AML-193 (cell line): ENCODE measurements around the gene TMEM115.

ENCODE experiments used
- DNase-seq, 2 experiments: peaks; one replicate each; lab custom pipeline; 2025; lab: John Stamatoyannopoulos, UW

Gene TMEM115

DNA sequence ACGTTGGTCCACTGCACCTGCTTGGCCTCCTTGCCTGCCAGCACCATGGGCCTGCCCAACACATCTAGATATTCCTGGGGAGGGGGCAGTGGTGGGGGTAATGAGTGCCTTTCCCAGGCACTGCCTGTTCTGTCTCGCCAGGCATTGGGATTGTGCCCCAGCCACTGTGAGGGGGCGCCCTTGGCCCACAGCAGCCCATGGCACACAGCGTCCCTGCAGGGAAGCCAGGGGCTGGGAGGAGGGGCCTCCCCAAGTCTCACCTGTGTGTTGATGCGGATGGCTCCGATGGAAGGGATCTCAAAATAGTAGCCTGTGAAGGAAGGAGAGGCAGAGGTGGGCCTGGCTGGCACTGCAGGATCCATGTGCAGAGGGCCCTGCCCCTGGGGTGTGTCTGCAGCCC, 18.7 kb upstream of the TMEM115 start:
- DNase-seq, result no peak

DNA sequence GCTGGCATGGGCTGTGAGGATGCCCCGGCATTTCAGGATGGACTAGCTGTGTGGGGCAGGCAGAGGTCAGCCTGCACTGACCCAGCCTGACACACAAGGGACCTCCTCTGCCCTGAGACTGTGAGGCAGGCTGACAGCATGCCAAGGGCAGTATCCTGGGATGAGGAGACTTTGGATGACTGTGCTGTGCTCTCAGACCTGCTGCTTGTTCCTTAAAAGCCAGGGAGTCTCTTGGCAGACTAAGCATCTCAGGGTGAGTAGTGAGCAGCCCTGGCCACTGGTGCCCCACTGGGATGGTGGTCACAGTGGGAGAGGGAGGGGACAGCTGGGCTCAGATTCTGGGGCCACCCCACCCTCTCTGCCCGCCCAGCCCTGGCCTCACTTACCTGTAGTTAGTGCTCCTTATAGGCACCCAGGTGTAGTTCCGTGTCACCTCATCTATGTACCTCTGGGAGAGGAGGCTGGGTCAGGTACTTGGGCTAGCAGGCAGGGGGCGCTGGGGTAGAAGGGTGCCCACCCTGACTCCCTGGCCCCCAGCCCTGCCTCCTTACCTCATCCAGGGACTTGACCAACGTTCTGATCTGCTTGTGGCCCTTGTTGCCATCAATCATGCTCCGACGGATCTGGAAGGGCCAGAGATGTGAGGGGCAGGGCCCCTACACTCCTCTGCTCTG, 16.1 kb upstream of the TMEM115 start:
- DNase-seq, result no peak

DNA sequence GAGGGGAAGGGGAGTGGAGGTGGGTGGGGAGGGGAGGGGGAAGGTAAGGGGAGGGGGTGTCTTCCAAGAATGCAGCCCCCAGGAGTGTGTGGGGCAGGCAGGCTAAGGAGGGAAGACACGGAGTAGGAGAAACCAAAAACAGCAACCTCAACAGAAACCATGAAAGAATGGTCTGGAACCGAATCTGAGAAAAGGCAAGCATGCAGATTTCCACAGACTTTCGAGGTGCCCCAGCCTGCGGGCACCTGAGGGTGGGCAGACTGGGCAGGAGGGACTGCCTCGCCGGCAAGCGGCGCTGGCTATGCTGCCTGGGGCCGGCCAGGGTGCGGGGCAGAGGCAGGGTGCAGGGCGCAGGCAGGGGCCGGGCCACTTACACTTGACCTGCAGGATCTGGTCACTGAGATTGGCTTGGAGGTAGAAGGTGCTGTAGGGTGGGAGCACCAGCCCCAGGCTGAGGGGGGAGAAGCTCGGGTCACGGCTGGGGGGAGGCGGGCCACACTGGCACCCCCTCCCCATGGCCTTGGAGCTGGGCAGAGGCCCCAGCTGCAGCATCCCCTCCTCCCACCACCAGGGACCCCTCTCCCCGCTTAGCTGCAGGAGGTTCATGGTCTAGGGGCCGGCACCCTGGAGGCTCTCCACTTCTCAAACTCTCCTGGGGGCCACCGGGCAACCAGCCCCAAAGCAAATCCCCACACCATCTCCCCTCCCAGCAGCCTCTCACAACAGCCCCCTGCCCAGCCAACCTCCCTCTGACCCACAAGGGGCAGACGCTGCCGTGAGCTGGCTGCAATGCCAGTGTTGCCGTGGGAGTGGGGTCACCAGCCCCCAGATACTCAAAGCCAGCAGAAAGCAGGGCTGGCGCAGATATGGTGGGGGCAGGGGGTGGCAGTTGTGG, 15.3 kb upstream of the TMEM115 start:
- DNase-seq, result no peak

DNA sequence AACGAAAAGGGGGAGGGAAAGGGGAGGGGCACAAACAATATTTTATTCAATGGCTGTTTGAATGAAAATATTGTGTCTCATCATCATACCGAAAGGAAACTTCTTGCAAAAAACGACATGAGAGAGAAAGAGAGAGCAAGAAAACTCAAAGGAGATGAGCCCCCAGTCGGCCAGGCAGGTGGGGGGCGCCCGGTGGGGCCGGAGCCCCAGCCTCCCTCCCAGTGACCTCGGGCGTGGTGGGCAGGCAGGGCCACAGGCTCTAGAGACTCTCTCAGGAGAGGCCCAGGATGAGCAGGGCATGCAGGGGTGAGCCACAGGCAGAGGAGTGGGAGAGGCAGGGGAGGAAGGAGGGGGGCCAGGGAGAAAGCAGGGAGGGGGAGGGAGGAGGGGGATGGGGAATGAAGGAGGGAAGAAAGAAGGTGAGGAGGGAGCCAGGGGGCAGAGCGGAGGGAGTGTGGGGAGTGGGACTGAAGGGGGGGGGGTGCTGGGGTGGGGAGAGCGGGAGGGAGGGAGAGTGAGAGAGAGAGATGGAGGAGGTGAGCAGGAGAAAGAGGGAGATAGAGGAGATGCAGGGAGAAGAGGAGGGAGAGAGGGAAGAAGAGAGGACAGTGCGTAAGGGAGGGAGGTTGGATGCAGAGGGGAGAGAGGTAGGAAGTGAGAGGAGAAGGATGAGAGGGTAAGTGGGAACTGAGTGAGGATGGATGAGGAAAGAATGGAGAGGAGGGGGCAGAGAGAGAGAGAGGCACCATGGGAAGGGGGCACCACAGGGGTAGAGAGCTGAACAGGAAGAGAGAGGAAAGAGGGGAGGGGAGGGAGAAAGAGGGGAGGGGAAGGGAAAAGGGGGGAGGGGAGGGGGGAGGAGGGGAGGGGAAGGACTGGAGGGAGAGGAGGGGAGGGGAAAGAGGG, 14.1 kb upstream of the TMEM115 start:
- DNase-seq, result no peak

DNA sequence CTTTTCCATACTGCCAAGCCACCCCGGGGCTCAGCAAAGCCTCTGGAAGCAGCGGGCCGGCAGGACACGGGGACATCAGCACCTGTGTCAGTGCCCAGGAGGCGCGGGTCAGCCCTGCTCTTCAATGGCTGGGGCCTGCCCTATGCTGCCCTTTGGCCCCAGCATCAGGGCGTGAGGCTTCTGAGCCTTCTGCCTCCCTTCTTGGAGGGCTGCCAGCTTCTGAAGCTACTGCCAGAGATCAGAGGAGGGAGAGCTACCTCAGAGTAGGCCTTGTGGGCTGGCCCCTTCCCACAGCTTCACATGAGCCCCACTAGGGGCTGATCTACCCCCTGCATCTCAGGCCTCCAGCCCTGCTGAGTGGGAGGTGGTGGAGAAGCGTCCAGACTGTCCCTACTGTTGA, 13.0 kb upstream of the TMEM115 start:
- DNase-seq, result no peak

DNA sequence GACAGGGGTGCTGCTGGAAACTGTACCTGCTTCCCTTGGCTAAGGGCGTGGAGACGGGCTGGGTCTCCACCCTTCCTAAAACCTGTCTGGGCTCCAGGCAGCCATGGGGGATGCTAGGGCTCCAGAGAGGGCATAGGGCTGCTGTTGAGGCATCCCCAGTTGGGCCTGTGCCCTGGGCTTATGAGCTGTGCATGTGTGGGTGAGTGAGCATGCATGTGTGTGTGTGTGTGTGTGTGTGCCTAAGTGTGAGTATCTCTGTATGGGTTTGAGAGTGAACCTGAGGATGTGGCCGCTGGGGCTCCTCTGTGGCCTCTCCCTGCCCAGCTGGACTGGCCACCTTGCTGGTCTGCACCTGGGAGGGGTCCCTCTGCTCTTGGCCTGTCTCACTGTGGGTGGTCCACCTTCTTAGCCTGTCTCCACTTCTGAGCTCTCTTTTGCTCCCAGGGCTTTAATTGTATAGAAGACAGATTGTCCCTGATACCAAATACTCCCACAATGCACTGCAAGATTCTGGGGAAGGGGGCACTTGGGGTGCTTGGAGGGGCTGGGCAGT, 11.9 kb upstream of the TMEM115 start:
- DNase-seq, result no peak

DNA sequence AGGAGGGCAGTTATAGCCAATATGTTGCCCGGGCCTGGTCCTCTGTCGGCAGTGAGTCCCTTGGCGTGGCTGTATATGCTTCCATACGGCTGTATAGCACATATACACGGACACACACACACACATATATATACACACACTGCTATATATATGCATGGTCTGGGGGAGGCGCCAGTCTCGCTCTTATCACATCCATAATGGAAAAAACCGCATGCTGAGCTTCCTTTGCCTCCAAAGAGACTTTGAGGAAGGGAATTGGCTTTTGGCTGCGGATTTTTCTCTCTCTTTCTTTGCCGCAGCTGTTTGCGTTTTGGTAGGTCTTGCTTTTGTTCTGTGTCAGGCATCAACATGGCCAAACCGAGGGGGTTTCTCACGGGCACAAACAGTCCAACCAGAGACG, 11.3 kb upstream of the TMEM115 start:
- peak in 1 of 2 experiments; percentile 20 for DNase-seq

DNA sequence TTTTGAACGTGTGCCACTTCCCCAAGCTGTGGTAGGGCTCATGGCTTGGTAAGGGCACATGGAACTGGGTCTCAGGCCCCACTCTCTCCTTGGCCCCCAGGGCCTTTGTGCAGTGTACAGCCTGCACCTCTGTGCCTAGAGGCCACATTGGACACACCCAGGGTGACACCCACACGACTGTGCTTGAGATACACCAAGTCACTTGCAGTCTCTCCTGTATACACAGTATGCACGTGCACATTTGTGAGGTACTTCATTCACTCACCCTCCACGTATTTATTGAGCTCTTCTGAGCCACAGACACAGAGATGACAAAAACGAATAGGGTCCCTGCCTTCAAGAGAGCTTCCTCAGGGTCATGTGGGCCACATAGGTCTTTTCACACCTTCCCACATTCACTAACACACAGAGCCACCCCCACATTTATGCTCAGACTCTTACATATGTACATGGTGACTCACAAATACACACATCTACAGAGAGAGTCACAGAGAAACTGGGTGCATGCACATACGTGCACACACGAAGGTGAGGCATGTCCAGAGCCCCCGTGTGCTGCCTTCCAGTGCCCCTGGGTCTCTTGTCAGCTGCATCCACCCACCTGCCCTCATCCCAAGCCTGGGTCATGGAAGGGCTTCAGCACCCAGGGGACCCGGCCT, 9.8 kb upstream of the TMEM115 start:
- DNase-seq, result no peak

DNA sequence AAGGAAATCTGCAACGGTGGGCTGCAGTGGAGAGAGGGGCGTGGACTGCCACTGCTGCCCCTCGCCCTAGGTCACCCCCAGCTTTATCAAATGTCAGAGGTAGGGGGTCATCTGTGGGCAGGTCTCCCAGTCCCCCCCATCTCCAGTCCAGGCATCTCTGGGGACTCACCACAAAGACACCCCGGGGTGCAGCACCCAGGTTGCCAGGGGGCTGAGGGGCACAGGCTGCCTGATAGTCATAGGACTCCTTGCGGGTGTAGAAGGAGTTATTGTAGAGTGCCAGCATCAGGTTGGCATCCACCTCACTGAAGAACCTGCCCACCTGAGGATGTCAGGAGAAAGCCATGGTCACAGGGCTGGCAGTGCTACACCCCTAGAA, 6.5 kb upstream of the TMEM115 start:
- no peak for DNase-seq

DNA sequence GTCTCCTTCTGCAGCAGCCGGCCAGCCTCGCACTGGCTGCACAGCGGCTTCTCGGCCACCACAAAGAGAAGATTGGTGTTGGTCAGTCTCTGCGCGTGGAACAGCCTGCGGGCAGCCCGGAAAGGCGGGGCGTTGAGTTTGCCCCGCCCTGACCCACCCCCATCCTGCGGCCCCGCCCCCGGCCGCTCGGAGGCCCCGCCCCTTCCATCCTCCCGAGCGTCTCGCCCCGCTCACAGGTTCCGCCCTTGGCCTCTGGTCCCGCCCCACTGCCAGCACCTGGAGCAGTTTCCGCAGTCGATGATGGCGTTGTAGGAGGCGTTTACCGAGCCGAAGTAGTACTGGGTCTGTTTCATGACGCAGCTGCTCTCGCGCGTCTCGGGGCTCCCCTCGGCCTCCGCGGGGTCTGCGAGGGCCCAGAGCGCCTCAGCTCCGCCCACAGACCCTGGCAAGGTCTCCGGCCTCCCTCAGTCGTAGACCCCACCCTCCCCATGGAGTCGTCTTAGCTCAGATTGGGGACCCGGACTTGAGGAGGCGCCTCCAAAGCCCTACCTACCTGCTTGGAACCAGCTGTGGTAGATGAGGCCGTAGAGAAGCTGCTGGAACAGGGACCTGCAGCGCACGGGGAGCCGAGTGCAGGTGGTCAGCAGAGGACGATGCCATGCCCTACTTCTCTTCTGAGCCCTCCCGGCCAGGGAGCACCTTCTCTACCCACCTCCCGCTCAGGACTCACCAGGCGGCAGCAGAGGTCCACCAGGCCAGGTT, 5.9 kb upstream of the TMEM115 start:
- no peak for DNase-seq

DNA sequence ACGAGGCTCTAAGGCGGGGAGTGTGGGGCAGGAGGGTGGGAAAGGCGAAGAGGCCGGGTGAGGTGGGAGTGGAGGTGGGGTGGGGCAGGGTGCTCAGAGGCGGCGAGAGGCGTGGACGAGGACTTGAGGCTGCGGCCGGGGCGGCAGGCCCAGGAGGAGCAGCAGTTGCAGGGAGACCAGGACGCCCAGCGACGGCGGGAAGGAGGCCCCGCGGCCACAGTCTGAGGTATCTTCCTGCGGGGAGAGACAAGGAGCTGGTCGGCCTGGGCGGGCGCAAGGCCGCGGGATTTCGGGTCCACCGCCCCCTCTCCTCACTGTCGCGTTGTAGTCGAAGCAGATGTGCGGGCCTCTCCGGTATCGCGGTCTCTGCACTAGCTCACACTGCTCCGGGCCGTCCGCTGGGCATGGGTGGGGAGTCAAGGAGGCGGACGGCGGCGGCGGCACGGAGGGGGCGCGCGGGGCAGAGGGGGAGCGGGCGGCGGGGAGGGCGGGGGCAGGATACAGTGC, 5.3 kb upstream of the TMEM115 start:
- DNase-seq, result no peak

DNA sequence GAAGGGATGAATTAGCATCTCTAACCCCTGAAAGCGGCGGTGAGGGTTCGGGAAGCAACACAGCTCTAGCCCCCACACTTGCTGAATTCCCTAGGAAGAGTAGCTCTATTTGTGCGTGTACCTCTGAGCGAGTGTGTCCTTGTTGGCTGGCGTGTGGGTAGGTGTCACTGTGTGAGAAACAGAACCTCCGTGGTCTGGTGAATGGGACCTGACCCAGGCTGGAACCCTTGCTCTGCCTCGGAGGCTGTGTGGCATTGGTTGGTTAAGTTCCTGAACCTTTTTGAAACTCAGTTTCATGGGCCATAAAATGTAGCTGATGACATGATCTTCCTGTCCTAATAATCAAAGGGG, 414 bp upstream of the TMEM115 start:
- DNase-seq, result no peak

DNA sequence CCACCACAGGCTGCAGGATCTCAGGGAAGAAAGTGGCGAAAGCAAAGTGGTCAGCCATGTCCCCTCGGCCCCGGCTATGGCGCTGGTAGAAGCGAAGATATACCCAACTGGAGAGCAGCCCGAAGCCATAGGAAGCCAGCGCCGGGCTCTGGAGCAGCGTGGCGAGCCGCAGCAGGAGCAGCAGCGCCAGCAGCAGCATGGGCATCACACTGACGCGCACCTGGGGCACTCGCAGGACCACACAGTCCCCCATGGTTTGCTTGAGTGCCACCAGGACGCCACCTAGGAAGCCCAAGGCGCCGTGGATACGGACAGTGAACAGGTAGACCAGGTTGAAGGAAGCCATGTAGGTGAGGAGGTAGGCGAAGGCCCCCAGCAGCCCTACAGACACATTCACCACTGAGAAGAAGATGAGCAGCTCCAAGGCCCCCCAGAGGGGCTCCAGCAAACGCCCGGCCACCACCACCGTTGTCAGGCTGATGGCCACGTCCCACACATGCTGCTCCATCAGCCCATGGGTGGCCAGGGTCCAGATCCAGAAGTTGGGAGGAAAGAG, 888 bp downstream of the TMEM115 start:
- DNase-seq, result no peak

DNA sequence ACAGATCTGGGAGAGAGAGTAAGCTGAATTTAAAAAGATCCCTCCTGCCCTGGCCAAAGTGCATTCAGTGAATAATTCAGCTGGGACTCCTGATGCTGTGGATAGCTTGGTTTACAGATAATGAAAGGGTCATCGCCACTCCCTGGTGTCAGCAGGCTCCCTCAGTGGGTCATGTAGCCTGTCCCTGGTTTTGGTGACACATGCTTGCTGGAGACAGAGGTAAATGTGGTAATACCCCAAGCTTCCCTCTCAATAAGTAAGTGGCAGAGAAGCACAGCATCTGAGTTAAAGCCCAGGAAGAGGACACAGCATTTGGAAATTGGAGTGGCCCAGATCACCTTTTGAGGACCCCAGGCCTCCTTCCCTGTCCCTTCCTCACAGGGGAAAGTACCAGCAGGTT, 1.8 kb downstream of the TMEM115 start:
- peak; percentile 24 to 33 for DNase-seq

DNA sequence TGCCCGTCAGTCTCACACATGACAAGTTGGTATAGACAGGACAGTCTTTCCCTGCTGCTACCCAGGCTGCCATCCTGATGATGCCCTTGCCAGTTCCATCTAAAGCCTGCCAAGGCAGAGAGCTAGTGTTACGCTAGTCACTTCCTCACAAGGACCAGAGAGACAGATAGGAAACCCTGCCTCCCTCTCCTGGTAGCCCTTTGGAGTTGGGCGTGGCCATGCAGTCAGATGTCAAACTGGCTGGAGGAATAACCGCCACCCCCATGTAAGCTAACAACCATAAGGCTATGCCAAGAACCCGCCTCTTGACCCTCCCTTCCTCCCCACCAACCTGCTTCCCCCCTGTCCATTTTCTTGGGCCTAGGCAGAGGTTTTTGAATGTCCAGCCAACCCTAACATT, 2.8 kb downstream of the TMEM115 start:
- peak; percentile 24 to 34 for DNase-seq

DNA sequence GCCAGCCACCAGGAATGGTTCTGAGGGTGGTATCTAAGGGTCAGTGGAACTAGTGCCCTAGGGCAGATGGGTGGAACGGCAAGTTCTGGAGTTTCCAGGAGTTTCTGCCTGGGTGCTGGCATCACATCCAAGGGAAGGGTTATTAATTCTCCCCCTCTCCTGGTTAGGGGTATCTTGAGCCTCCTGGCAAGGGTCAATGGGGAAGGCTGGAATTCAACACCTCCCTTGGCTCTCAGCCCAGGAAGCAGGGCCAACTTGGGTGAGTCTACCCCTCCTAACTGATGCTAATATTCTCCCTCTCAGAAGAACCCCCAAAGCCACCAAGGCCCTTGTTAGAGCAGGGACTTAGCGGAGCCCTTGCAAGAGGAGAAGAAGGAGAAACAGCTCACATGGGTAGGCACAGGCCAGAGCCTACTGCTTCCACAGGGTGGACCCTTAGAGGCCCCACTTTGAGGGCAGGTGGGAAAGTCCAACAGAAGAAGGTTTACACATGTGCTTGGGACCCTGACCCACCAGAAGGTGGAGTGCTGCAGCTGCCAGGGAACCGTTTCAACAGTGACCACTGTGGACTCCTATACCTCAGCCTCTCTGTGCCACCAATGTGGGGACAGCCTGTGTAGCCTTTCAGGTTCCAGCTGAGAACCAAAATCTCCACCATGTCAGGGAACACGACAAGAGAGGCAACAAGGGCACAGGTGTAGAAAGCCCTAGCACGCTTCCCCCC, 3.3 kb downstream of the TMEM115 start:
- no peak for DNase-seq

DNA sequence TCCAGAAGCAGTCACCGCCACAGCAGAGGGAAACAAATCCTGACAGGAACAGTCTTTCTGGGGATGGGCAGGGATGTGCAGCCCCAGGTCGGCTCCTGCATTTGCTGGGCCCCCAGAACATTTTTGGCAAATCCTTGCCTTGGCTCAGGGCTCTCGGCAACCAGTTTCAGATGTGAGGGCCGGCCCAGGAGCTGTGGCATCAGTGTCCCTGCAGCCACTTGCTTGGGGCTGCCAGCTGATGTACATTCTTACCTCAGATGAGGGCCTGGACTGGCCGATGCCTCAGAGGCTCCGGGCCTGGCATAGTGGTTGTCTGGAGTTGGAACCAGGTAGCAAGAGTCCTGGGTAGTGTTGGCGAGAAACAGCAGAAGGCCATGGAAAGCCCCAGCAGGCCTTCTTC, 4.5 kb downstream of the TMEM115 start:
- no peak for DNase-seq

DNA sequence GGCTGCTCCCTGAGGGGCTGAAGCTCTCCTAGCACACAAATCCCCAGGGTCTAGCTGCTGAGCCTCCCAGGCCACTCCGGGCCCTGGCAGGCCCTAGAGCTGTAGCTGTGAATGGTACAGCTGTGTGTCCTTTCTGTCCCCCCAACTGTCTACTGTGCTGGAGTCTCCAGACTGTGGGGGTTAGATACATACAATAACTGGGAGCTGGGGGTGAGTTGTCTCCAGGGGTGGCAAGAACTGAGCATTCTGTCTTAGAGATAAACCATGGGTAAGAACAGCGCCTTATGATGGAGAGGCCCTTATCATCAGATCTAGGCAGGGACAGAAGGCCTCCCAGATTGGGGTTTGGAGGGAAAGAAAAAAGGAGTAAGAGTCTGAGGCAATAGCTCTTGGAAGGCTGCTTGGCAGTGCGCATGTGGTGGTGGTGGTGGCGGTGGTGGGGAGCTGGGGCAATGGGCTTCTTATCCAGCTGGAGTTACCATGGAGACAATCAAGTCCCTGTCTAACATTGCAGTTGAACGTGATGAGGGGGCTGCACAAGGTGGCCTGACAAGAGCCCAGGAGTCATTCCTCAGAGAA, 5.0 kb downstream of the TMEM115 start:
- no peak for DNase-seq

DNA sequence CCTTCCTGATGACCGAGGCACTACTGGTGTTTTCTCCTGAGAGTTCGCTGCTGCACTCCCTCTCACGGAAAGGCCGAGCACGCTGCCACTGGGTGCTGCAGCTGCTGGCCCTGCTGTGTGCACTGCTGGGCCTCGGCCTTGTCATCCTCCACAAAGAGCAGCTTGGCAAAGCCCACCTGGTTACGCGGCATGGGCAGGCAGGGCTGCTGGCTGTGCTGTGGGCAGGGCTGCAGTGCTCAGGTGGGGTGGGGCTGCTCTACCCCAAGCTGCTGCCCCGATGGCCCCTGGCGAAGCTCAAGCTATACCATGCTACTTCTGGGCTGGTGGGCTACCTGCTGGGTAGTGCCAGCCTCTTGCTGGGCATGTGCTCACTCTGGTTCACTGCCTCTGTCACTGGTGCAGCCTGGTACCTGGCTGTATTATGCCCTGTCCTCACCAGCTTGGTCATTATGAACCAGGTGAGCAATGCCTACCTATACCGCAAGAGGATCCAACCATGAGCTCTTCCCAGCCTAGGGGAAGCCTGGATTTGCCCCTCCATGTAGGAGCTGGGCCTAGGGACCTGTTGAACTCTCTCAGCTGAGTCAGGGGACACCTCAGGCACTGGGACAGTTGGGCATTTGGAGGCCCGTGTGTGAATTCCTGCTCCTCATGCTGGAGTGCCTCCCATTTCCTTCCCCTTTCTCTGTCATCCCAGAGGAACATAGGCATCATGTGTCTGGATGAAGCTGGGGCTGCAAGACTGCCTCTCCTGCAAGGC, 5.9 kb downstream of the TMEM115 start:
- no peak for DNase-seq
